Stomach smooth muscle (tissue), 2 donors: Measurements from ENCODE around the gene TCF12.

Experiments used
- H3K27ac ChIP-seq: one replicate; pipeline ENCODE4 v1.7.0; 2013; ENCODE audit warnings: mild to moderate bottlenecking, low read length, inconsistent platforms
- H3K27me3 ChIP-seq, 2 donors: one replicate each; pipeline ENCODE4 v1.7.0; 2013; ENCODE audit warnings: low read length in 2 of 2; ENCODE audit not compliant: insufficient read depth in 2 of 2, control insufficient read depth in 1 of 2
- H3K36me3 ChIP-seq, 2 donors: one replicate each; pipeline ENCODE4 v1.7.0; 2013; ENCODE audit warnings: low read length in 2 of 2; ENCODE audit not compliant: control insufficient read depth in 2 of 2, insufficient read depth in 2 of 2
- H3K4me1 ChIP-seq: one replicate; pipeline ENCODE4 v1.7.0; 2013; ENCODE audit warnings: low read length; ENCODE audit not compliant: control insufficient read depth, insufficient read depth
- H3K4me3 ChIP-seq, 2 donors: one replicate each; pipeline ENCODE4 v1.7.0; 2013; ENCODE audit warnings: low read length in 2 of 2
- H3K9ac ChIP-seq, 2 donors: one replicate each; pipeline ENCODE4 v1.7.0; 2013; ENCODE audit warnings: low read length in 2 of 2, mild to moderate bottlenecking in 1 of 2
- H3K9me3 ChIP-seq, 2 donors: one replicate each; pipeline ENCODE4 v1.7.0; 2013; ENCODE audit warnings: low read length in 2 of 2; ENCODE audit not compliant: control insufficient read depth in 2 of 2
- donor health status: healthy.
- donor health status: Pancreatic carcinoma.

TCF12 gene

GRCh38 chr15:57314221-57314620 is 395.8 kb downstream of the TCF12 start:
- no peak overlapping the region for H3K4me3 ChIP-seq
- H3K9me3 ChIP-seq = no peaks in the 10 kb centered on the region
- no peaks in the 10 kb centered on the region for H3K27me3 ChIP-seq
- H3K4me1 ChIP-seq = peaks cover 7% of the 10 kb centered on the region
- H3K27ac ChIP-seq = no peak overlapping the region
- no peak overlapping the region for H3K9ac ChIP-seq
- no peaks in the 10 kb centered on the region for H3K36me3 ChIP-seq

- Histone ChIP-seq H3K9me3 (no peaks in the 10 kb centered on the region), H3K27ac (no peak overlapping the region), H3K27me3 (no peaks in the 10 kb centered on the region), H3K9ac (no peak overlapping the region), H3K4me3 (no peak overlapping the region), H3K4me1 (peaks cover 7% of the 10 kb centered on the region), H3K36me3 (no peaks in the 10 kb centered on the region)
Measured at GRCh38 chr15:57316451-57316850, 398.0 kb downstream of the TCF12 start.

GRCh38 chr15:57319226-57319918 is 400.9 kb downstream of the TCF12 start:
- Histone ChIP-seq H3K4me1 (no peaks in the 10 kb centered on the region), H3K27ac (no peak overlapping the region), H3K4me3 (no peak overlapping the region), H3K9me3 (no peaks in the 10 kb centered on the region), H3K9ac (no peak overlapping the region), H3K36me3 (no peaks in the 10 kb centered on the region), H3K27me3 (peaks cover 0 to 8% of the 10 kb centered on the region in 2 donors)

GRCh38 chr15:57319919-57320560 is 401.6 kb downstream of the TCF12 start:
- no peaks in the 10 kb centered on the region for H3K36me3 ChIP-seq
- no peak overlapping the region for H3K4me3 ChIP-seq
- H3K27ac ChIP-seq = no peak overlapping the region
- no peaks in the 10 kb centered on the region for H3K4me1 ChIP-seq
- no peak overlapping the region for H3K9ac ChIP-seq
- H3K27me3 ChIP-seq = peaks cover 0 to 8% of the 10 kb centered on the region in 2 donors
- H3K9me3 ChIP-seq = no peaks in the 10 kb centered on the region

GRCh38 chr15:57320631-57321220 is 402.3 kb downstream of the TCF12 start:
- no peak overlapping the region for H3K4me3 ChIP-seq
- H3K9ac ChIP-seq = no peak overlapping the region
- no peak overlapping the region for H3K27ac ChIP-seq
- no peaks in the 10 kb centered on the region for H3K4me1 ChIP-seq
- H3K27me3 ChIP-seq = peaks cover 0 to 8% of the 10 kb centered on the region in 2 donors
- no peaks in the 10 kb centered on the region for H3K36me3 ChIP-seq
- no peaks in the 10 kb centered on the region for H3K9me3 ChIP-seq

GRCh38 chr15:57321485-57321884 is 403.0 kb downstream of the TCF12 start:
- Histone ChIP-seq H3K4me3 (no peak overlapping the region), H3K36me3 (no peaks in the 10 kb centered on the region), H3K27me3 (peaks cover 0 to 8% of the 10 kb centered on the region in 2 donors), H3K27ac (no peak overlapping the region), H3K9me3 (no peaks in the 10 kb centered on the region), H3K4me1 (no peaks in the 10 kb centered on the region), H3K9ac (no peak overlapping the region)

- Histone ChIP-seq H3K27ac (no peak overlapping the region), H3K36me3 (no peaks in the 10 kb centered on the region), H3K4me1 (no peaks in the 10 kb centered on the region), H3K9ac (no peak overlapping the region), H3K27me3 (peaks cover 0 to 8% of the 10 kb centered on the region in 2 donors), H3K9me3 (no peaks in the 10 kb centered on the region), H3K4me3 (no peak overlapping the region)
Measured at GRCh38 chr15:57321973-57322601, 403.6 kb downstream of the TCF12 start.

GRCh38 chr15:57322602-57323250 is 404.3 kb downstream of the TCF12 start:
- Histone ChIP-seq H3K9me3 (no peaks in the 10 kb centered on the region), H3K27me3 (peaks cover 0 to 8% of the 10 kb centered on the region in 2 donors), H3K36me3 (no peaks in the 10 kb centered on the region), H3K4me1 (no peaks in the 10 kb centered on the region), H3K27ac (no peak overlapping the region), H3K9ac (no peak overlapping the region), H3K4me3 (no peak overlapping the region)

GRCh38 chr15:57323299-57323805 is 404.9 kb downstream of the TCF12 start:
- Histone ChIP-seq H3K4me1 (no peaks in the 10 kb centered on the region), H3K4me3 (no peak overlapping the region), H3K9ac (no peak overlapping the region), H3K36me3 (no peaks in the 10 kb centered on the region), H3K9me3 (no peaks in the 10 kb centered on the region), H3K27me3 (peaks cover 0 to 8% of the 10 kb centered on the region in 2 donors), H3K27ac (no peak overlapping the region)

- Histone ChIP-seq H3K36me3 (no peaks in the 10 kb centered on the region), H3K9ac (no peak overlapping the region), H3K4me1 (no peaks in the 10 kb centered on the region), H3K27ac (no peak overlapping the region), H3K4me3 (no peak overlapping the region), H3K27me3 (peaks cover 0 to 8% of the 10 kb centered on the region in 2 donors), H3K9me3 (no peaks in the 10 kb centered on the region)
Measured at GRCh38 chr15:57323806-57324589, 405.6 kb downstream of the TCF12 start.
